Heart left ventricle (tissue), 13 donors: ENCODE data around the gene PIK3R2.

Source experiments
- POLR2A ChIP-seq, 2 donors: fragments of 450-650 bp; IDR thresholded peaks; one replicate each; pipeline ENCODE4 v1.6.1; 2017; ENCODE audit warnings: antibody characterized with exemption in 2 of 2, mild to moderate bottlenecking in 2 of 2, moderate library complexity in 2 of 2
- TF ChIP-seq, protein P1 (sequence below), 12 donors: fragments of 200-600 bp; sonication (generic) in 4 of 12; IDR thresholded peaks; one replicate each; pipeline versions ENCODE4 v1.5.0 to v1.8.0; 2018 to 2022; ENCODE audit warnings: antibody characterized with exemption in 12 of 12, mild to moderate bottlenecking in 5 of 12
- donor health status: ischemic (EF 13 %, LVEDD 7.1; RV severe dilation, severe dysfunction).
- donor health status: DM: no; HTN: yes; CAD: no.
- donor health status: DM: no; HTN: no; CAD: no.
- donor health status: ischemic (EF 25% LVEDD 6.9; RV normal size, moderate dysfunction).
- donor health status: ischemic (EF 25% LVEDD 5.7; RV mildly dilated, moderate dysfunction).
- donor health status: ischemic (EF 35%, LVEDD 5.7; RV mildly dilated, moderate dysfunction).
- donor health status: nonischemic (EF 11% LVEDD 7.7; RV severe dilation, severe dysfunction).
- donor health status: DM: yes; HTN: yes; CAD: no.
- donor health status: PGD.
- donor health status: ischemic (EF 29% LVEDD 5.4; RV normal size, mild dysfunction).
- donor health status: nonischemic (EF 23%, LVEDD 6.1; RV moderate dilation, normal function).

DNA sequence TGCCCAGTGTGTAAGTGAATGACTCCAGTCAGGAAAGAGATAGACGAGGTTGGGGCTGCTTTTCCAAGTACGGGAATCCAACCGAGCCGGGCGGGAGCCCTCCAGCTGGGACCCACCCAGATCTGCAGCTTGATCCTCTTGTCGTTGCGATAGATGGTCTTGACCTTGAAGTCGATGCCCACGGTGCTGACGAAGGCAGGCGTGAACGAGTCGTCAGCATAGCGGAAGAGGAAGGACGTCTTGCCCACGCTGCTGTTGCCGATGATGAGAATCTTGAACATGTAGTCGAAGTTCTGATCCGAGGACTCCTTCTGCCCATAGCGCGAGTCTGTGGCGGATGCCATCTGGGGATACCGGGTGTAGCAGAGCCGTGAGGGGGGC, 49.4 kb downstream of the PIK3R2 start:
- TF ChIP-seq, protein P1, sequence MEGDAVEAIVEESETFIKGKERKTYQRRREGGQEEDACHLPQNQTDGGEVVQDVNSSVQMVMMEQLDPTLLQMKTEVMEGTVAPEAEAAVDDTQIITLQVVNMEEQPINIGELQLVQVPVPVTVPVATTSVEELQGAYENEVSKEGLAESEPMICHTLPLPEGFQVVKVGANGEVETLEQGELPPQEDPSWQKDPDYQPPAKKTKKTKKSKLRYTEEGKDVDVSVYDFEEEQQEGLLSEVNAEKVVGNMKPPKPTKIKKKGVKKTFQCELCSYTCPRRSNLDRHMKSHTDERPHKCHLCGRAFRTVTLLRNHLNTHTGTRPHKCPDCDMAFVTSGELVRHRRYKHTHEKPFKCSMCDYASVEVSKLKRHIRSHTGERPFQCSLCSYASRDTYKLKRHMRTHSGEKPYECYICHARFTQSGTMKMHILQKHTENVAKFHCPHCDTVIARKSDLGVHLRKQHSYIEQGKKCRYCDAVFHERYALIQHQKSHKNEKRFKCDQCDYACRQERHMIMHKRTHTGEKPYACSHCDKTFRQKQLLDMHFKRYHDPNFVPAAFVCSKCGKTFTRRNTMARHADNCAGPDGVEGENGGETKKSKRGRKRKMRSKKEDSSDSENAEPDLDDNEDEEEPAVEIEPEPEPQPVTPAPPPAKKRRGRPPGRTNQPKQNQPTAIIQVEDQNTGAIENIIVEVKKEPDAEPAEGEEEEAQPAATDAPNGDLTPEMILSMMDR (IDR thresholded peaks at IDR 0.05) = no peak
- no peak for TF ChIP-seq POLR2A (IDR thresholded peaks at IDR 0.05)
